ENCODE measurements around the gene MUCL3. TPM values are rescaled to one million over a fixed set of nuclear protein-coding genes. Genes with fewer than 3 reads are reported as not detected.
A peak's percentile ranks its signal among the peaks of the same experiment; 100 is the strongest.
"Not testable (repeated sequence)": the region's sequence is repeated elsewhere in the genome, so short reads cannot be mapped to it uniquely, and the experiment has no call there.

Gene MUCL3
- total RNA-seq, 3 donors from 2014 or later = 0.07 TPM; not detected in 2

DNA sequence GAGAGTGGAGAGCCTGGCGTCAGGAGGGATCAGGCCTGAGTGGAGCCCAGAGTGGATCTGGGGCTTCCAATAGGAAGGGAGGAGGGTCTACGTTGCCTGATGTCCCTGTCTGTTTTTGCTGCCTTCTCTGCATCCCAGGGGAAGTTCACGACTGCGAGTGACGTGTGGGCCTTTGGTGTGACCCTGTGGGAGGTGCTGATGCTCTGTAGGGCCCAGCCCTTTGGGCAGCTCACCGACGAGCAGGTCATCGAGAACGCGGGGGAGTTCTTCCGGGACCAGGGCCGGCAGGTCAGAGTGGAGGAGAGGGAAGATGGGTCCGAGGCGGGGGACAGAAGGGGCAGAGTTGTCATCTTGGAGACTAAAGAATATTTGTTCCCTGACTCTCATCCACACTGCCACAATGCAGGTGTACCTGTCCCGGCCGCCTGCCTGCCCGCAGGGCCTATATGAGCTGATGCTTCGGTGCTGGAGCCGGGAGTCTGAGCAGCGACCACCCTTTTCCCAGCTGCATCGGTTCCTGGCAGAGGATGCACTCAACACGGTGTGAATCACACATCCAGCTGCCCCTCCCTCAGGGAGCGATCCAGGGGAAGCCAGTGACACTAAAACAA is 41.9 kb upstream of the MUCL3 start:
- TF ChIP-seq, protein P1, sequence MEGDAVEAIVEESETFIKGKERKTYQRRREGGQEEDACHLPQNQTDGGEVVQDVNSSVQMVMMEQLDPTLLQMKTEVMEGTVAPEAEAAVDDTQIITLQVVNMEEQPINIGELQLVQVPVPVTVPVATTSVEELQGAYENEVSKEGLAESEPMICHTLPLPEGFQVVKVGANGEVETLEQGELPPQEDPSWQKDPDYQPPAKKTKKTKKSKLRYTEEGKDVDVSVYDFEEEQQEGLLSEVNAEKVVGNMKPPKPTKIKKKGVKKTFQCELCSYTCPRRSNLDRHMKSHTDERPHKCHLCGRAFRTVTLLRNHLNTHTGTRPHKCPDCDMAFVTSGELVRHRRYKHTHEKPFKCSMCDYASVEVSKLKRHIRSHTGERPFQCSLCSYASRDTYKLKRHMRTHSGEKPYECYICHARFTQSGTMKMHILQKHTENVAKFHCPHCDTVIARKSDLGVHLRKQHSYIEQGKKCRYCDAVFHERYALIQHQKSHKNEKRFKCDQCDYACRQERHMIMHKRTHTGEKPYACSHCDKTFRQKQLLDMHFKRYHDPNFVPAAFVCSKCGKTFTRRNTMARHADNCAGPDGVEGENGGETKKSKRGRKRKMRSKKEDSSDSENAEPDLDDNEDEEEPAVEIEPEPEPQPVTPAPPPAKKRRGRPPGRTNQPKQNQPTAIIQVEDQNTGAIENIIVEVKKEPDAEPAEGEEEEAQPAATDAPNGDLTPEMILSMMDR (IDR thresholded peaks at IDR 0.05) = no peak
- DNase-seq (peak in 1 of 3 donors; percentile 32), ATAC-seq (no peak)
- Histone ChIP-seq H3K9me3 (no peaks in the 10 kb centered on the region), H3K4me3 (no peak overlapping the region), H3K36me3 (ENCODE audit: low read depth) (peaks cover 5% of the 10 kb centered on the region), H3K4me1 (ENCODE audit: low read depth) (no peaks in the 10 kb centered on the region)
- intact Hi-C loops (cut with DNase I, micrococcal nuclease) = no loop called here

DNA sequence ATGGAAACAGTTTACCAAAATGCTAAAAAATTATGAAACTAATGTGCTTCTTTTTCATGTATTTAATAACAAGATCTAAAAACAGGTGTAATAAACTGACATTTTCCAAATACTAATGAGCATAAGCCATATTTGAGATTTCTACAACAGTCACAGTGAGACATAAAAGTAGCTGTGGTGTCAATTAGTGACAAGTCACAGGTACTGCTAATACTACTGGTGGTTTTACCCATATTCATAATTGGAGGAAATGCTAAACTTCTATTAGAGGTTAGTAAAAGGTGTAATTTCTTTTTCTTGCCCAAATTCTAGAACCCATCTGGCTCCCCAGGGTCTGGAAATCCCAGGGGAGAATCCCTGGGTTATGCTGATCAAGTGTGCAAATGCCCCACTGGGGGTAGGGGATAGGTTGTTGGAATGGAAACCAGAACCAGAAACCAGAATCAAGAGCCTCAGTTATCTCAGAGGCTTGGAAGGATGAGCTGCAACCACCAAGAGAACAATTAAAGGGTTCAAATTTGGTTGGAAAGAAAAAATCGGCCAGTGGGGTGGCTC is 39.8 kb upstream of the MUCL3 start:
- TF ChIP-seq, protein P1 (IDR thresholded peaks at IDR 0.05) = no peak
- no peak for ATAC-seq

DNA sequence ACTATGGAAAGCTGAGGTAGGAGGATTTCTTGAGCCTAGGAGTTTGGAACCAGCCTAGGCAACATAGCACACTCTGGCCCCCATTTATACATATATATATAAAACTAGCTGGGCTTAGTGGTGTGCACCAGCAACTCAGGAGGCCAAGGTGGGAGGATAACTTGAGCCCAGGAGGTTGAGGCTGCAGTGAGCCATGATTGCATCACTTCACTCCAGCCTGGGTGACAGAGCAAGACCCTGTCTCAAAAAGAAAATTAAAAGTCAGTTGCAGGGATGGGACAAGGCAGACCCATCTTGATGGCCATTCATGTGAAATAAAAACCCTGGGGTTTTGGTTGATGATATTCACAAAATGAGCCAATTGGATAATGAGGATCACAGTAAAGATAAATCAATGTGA is 39.3 kb upstream of the MUCL3 start:
- no peaks in the 10 kb centered on the region for H3K9me3 ChIP-seq
- no peak for ATAC-seq
- DNase-seq = peak in 1 of 3 donors; percentile 6
- no peaks in the 10 kb centered on the region for H3K4me1 ChIP-seq (ENCODE audit: low read depth)
- TF ChIP-seq, protein P1 (IDR thresholded peaks at IDR 0.05) = no peak
- peaks cover 5% of the 10 kb centered on the region for H3K36me3 ChIP-seq (ENCODE audit: low read depth)
- intact Hi-C loops (cut with DNase I, micrococcal nuclease) = no loop called here
- no peak overlapping the region for H3K4me3 ChIP-seq

More for the DNA sequence above, 39.8 kb upstream of the MUCL3 start:
- intact Hi-C loops (cut with DNase I, micrococcal nuclease) = no loop called here
- no peaks in the 10 kb centered on the region for H3K9me3 ChIP-seq
- no peaks in the 10 kb centered on the region for H3K4me1 ChIP-seq (ENCODE audit: low read depth)
- H3K36me3 ChIP-seq (ENCODE audit: low read depth) = peaks cover 5% of the 10 kb centered on the region
- H3K4me3 ChIP-seq = no peak overlapping the region
- DNase-seq = no peak

DNA sequence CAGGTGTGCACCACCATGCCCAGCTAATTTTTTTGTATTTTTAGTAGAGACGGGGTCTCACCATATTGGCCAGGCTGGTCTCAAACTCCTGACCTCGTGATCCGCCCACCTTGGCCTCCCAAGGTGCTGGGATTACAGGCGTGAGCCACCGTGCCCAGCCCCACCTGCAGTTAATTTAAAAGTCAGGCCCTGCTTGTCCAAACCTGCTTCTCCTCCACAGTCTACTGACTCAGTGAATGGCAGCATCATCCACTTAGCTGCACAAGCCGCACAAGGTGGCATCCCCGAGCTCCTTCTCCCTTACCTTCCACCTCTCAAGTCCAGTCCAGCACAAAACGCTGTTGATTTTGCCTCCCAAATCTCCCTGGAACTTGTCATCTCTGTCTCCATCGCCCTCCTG is 38.6 kb upstream of the MUCL3 start:
- H3K36me3 ChIP-seq (ENCODE audit: low read depth); H3K9me3 ChIP-seq; intact Hi-C loops (cut with DNase I, micrococcal nuclease); H3K4me3 ChIP-seq; H3K4me1 ChIP-seq (ENCODE audit: low read depth); DNase-seq; ATAC-seq: not testable (repeated sequence)

DNA sequence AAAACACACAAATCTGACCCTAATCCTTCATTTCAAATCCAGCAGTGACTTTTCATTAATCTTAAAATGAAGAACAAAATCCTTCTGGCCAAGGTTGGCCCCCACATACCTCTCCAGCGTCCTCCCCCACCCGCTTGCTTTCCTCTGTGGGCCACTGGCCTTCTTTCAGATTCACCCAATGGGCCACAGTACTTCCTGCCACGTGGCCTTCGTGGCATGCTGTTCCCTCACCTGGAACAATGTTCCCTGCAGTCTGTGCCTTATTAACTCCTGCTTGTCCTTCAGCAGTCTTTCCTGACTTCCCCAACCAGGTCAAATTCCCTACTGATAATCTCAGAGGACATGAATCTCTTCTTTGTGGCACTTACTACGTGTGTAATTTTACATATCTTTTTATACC is 38.1 kb upstream of the MUCL3 start:
- DNase-seq = no peak
- intact Hi-C loops (cut with DNase I, micrococcal nuclease) = no loop called here
- Histone ChIP-seq H3K4me3 (no peak overlapping the region), H3K36me3 (ENCODE audit: low read depth) (peaks cover 5% of the 10 kb centered on the region), H3K4me1 (ENCODE audit: low read depth) (no peaks in the 10 kb centered on the region), H3K9me3 (no peaks in the 10 kb centered on the region)
- TF ChIP-seq, protein P1 (IDR thresholded peaks at IDR 0.05) = no peak
- no peak for ATAC-seq

DNA sequence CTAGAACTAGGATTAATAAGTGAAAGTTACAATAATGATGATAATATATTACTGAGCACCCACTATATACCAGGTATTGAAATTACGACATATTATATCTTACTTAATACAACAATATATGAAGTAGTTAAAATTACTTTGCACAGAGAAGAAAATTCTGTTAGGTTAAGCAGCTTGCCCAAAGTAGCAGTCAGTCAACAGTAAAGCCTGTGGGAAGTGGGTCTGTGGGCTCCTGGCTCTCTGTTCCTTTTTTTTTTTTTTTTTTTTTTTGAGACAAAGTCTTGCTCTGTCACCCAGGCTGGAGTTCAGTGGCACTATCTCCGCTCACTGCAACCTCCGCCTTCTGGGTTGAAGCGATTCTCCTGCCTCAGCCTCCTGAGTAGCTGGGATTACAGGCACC is 37.5 kb upstream of the MUCL3 start:
- Histone ChIP-seq H3K36me3 (ENCODE audit: low read depth) (peaks cover 3% of the 10 kb centered on the region), H3K4me1 (ENCODE audit: low read depth) (no peaks in the 10 kb centered on the region), H3K4me3 (no peak overlapping the region), H3K9me3 (no peaks in the 10 kb centered on the region)
- TF ChIP-seq, protein P1 (IDR thresholded peaks at IDR 0.05) = no peak
- intact Hi-C loops (cut with DNase I, micrococcal nuclease) = no loop called here
- DNase-seq = peak in 1 of 3 donors; percentile 2
- no peak for ATAC-seq

DNA sequence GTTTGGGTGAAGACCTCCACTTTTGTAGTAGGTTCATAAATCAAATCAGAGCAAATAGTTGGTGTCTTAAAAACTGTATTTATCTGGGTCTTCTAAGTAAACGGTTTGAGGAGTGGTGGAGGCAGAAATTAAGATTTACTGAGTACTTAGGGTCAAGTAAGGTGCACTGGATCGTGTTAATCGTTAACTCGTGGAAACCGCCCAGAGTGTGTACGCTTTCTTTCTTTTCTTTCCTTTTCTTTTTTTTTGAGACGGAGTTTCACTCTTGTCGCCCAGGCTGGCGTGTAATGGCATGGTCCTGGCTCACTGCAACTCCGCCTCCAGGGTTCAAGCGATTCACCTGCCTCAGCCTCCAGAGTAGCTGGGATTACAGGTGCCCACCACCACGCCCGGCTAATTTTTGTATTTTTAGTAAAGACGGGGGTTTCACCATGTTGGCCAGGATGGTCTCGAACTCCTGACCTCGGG is 33.4 kb upstream of the MUCL3 start:
- H3K9me3 ChIP-seq; intact Hi-C loops (cut with DNase I, micrococcal nuclease); H3K36me3 ChIP-seq (ENCODE audit: low read depth); H3K4me1 ChIP-seq (ENCODE audit: low read depth): not testable (repeated sequence)
- peak in 1 of 3 donors; percentile 74 for DNase-seq
- H3K4me3 ChIP-seq = peak overlapping the region; percentile 70
- ATAC-seq = peak; percentile 62
